Fibroblast of skin of back (primary cell): ENCODE results near the gene MAOB.
"Not testable (repeated sequence)": the region's sequence is repeated elsewhere in the genome, so short reads cannot be mapped to it uniquely, and the experiment has no call there.

Experiments used
- DNase-seq: peaks from one replicate; pipeline ENCODE4 v3.0.0-alpha.2; 2013

Gene MAOB

DNA sequence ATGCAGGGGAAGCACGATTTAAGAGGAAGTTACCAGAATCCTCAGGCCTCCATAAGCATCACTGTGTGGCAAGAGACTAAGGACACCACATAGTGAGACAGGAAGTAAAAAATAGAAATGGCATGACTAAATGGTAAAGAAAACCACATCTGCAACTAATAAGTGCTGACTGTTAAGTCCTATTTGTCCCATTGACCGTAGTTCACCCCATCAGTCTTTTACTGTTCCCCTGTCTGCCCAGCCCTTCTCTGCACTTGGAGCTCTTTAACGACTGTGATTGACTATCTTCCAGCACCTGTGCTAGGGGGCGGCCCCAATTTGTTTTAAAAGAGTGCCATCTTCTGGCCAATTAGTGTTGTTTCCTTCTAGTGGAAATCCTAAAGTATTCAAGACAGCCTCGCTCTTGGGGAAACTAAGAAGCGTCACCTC, 132.0 kb downstream of the MAOB start:
- DNase-seq: peak; percentile 51

DNA sequence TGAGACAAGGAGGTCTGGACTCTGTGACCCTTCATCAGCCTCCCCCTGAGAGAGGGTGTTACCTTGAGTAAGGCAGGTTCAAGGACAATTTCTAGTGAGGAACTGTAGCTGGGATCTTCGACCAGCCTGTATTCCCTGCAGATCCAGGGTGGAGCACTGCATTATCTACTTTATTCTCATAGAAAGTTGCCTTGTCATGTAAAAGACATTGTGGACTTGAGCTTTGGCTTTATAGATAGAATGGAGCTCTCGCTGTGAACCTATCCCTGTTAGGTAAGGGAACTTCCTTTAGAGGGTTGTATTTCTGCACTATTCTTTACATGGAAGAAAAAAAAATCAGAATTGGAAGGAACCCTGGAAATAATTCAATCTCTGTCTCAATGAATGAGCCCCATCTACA, 134.8 kb downstream of the MAOB start:
- DNase-seq: no peak

DNA sequence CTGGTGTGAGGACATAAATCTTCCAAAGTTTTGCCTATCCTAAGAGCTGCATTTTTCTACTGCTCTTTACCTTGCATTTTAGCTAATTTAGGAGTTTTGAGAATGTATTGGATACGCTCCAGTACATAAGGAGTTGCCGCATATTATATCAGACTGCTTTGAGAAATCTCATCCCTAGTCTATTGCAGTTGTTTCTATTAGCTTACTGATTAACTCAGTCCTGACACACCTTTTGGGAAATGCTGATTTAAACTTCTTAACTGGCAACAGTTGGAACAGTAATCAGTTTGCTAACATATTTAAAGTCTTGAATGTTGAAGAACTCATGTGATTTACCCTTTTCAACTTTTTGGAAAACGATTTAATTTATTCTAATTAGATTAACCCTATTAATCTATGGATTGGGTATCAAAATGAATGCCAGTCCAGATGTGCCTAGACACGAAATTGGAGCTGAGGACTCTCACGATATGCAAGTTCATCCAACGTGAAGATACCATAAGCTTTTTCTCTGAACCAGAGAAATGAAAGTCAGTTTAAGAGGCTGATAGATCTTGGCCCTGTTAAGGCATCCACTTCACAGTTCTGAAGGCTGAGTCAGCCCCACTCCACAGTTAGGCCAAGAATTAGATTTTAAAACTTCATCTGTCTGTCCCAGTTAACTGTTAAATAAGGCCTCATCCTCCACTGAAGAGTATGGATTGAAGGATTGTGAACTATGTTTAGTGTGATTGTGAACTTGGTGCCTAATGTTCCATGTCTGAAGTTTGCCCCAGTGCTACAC, 136.1 kb downstream of the MAOB start:
- DNase-seq: peak; percentile 6

DNA sequence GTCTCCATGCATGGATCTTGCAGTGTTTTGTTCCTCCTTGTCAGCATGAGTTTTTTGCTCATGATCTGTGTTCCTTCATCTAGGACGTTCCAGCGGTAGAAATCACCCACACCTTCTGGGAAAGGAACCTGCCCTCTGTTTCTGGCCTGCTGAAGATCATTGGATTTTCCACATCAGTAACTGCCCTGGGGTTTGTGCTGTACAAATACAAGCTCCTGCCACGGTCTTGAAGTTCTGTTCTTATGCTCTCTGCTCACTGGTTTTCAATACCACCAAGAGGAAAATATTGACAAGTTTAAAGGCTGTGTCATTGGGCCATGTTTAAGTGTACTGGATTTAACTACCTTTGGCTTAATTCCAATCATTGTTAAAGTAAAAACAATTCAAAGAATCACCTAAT, 138.0 kb downstream of the MAOB start:
- no peak for DNase-seq

DNA sequence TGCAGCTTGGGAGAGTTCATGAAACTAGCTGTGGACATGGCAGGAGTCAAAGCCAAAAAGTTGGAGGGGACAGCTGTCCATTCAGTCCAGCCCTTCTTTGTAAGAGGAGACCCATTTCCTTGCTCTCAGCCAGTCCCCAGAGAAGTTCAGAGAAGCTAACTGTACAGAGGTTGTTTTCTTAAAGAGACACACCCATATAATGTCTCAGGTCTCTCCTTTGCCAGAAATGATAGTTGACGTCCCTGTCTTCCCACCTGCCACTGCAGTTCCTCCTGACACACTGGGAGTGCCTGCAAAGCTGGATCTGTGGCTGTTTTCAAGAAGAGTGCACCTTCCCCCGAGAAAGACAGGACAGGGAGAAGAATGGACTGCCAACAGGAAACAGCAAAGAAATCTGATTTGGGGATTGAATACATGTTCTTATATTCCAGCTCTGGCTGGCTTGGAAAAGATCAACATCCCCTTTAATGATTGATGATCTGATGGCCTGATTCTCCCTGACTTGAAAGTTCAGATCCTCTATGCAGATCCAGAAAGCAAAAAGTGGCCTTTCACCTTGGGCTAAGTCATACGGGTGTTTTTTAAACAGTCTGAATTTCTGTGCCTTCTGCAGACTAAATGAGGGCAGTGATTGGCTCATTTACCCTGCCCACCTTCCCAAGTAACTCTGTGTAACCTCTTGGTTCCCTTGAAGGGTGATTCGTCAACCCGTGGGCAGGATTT, 139.0 kb downstream of the MAOB start:
- DNase-seq: no peak

DNA sequence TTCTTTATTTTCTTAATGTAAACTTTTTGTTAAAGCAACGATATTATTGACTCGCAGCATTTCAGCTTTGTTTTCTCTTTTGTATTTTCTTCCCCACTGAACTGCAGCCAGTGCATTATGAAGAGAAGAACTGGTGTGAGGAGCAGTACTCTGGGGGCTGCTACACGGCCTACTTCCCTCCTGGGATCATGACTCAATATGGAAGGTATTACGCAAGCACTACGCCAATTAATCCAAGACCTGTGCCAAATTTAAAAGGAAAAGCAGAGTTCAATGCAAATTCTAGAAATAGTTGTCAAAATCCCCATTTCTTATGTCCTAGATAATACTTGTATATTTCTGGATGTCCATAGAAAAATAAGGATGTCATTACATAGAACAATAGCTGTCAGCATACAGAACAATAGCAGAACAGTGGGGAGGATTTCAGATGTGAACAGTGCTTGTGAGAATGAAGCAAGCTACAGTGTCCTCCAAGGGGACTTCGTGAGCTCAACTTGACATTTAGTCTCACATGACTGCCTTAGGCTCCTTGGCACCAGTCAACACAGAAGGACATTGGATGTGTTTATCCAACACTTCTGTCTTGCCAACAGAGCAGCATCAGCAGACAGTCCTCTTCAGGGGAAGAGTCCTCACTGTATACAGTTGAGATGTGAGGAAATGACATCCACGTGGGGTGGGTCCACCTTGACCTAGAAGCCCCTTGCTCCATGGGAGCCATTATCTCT, 140.2 kb downstream of the MAOB start:
- DNase-seq: peak; percentile 29

DNA sequence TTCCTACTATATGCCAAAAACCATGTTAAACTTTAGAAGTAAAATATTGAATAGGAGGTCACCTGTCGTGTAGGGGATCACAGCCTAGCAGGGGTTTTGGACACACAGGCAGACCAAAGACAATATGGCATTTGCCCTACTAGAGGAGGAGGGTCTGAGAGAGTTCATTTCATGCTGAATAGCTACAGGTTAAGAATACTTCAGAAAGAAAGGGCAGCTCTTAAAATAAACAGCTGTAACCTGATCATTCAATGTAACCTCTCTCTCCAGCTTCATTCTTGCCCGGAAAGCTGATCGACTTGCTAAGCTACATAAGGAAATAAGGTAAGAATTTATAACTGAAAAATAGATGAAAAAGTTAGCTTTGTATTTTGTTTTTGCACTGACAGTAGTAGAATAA, 146.3 kb downstream of the MAOB start:
- no peak for DNase-seq

DNA sequence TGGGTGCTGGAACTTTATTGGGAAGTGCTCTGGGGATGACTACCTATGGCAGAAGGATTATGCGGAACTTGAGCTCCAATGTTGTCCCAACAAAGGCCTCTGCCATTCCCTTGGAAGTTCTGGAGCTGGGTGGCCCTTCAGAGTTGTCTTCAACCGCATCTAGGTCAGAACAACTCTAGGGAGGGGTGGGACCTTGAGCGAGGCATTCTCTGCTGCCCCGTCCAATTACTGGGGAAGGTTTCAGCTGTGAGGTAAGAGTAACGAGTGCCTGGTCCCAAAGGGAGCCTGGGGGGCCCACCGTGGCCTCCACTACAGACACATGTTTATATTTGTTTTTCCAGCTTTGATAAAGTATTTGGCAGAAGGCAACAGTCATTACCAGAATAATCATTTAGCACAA, 146.7 kb downstream of the MAOB start:
- no peak for DNase-seq

DNA sequence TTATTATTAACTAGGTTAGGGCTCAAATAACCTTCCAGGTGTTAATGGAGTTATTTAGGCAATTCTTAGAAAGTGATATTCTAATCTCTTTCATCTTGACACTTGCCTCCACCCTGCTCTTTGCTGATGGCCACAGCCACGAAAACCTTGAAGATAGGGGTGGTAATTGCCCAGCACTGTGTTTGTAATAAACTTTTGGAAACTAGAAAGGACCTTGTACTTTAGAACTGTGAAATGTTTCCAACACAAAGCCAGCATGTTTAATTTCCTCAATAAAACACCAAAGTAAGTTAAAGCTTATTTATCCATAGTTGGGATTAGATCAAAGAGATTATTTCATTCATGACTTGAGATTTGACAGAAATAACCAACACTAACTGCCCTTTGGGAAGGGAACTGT, 147.8 kb downstream of the MAOB start:
- DNase-seq: no peak

DNA sequence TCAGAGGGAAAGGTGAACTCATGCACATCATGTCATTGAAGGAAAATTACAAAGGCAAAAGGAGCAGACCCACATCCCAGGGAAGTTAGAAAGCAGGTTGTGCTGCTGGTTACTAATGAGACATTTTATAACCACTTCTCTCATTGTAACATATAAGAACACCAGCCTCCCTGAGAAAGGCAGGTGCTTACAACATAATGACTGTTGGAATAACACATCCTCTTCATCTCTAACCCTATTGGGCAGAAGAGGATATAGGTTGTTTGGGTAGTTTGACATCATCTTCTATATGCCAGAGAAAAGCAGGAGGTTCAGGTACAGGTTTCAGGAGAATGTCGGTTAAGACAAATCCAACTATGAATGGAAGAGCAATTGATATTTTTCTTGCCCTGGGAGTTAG, 148.6 kb downstream of the MAOB start:
- no peak for DNase-seq

DNA sequence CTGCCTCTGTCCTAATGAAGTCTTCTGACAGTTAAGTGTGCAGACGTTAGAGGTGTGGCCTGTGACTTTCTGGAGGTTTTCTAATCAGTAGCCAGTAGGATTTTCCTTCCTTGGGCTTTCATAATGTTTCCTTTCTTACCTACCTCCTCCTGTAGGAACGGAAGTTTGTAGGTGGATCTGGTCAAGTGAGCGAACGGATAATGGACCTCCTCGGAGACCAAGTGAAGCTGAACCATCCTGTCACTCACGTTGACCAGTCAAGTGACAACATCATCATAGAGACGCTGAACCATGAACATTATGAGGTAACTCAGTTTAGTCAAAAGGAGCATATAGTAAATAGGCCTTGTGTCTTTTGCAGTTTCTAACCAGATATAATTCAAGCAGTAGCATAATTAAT, 151.2 kb downstream of the MAOB start:
- no peak for DNase-seq

DNA sequence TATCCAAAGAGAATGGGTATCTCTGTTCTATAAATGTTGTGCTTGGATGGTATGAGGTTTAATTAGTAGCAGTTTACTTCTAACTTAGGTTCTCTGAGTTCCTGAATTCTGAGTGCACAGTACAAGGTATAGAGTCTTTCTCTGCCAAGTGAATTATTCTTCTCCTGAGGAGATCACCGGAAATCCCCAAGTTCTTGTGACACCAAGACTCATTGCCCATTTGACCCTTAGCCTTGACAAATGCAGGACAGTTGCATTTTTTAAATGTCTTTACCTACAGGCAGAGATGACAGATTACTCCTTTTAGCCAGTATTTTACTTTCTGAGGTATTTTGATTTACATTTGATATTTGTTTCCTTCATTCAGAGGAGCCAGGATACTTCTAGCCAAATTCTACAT, 153.3 kb downstream of the MAOB start:
- DNase-seq: no peak

DNA sequence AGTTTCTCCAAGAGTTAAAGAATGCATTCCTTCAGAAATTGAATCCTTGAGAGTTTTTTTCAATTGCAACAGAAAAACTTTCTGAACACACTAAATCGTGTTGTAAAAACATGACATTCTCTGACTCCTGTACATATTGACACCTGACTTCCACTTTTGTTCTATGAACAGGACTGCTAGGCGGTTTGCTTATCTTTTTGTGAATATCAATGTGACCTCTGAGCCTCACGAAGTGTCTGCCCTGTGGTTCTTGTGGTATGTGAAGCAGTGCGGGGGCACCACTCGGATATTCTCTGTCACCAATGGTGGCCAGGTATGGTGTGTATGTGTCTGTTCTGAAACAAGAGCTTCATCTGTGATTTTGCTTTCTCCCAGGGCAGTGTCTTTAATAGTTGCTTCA, 154.2 kb downstream of the MAOB start:
- no peak for DNase-seq

DNA sequence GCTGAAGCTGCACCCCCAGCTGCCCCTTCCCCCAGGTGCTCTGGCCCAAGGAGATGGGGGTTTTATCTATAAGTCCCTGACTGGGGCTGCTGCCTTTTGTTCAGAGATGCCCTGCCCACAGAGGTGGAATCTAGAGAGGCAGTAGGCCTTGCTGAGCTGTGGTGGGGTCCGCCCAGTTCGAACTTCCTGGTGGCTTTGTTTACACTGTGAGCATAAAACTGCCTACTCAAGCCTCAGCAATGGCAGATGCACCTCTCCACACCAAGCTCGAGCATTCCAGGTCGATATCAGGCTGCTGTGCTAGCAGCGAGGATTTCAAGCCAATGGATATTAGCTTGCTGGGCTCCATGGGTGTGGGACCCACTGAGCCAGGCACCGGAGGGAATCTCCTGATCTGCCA, 155.0 kb downstream of the MAOB start:
- DNase-seq: not testable (repeated sequence)

DNA sequence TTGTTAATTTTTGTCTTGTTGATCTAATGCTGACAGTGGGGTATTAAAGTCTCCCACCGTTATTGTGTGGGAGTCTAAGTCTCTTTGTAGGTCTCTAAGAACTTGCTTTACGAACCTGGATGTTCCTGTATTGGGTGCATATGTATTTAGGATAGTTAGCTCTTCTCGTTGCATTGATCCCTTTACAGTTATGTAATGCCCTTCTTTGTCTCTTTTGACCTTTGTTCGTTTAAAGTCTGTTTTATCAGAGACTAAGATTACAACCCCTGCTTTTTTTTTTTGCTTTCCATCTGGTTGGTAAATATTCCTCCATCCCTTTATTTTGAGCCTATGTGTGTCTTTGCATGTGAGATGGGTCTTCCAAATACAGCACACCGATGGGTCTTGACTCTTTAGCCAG, 157.0 kb downstream of the MAOB start:
- not testable (repeated sequence) for DNase-seq

DNA sequence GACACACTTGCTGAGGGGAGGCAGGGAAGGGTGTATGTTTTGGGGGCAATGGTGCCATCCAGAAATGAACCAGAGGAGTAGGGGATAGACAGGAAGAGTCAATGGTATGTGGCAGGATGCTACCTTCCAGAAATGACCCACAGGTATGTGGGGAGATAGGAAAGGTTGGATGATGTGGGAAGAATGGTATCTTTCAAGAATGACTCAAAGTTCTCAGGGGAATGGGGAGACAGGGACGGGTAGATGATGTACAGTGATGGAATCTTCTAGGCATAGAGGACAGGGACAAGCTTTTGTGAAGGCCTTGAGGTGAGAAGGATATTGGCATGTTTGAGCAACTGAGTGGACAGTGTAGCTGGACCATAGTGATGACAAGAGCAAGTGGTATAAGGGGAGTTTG, 161.3 kb downstream of the MAOB start:
- DNase-seq: no peak

DNA sequence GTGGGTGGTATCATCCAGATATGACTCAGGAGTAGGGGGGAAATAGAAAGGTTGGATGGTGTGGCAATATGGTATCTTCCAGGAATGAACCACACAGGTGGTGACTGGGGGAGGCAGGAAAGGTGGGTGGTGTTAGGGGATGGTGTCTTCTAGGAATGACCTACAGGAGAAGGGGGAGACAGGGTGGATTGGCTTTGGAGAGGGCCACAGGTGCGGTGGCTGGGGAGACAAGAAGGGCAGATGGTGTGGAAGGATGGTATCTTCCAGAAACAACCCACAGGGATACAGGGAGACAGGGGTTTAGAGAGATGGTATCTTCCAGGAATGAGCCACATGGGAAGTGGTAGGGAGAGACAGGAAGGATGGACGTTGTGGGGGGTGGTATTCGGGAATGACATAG, 162.2 kb downstream of the MAOB start:
- no peak for DNase-seq

DNA sequence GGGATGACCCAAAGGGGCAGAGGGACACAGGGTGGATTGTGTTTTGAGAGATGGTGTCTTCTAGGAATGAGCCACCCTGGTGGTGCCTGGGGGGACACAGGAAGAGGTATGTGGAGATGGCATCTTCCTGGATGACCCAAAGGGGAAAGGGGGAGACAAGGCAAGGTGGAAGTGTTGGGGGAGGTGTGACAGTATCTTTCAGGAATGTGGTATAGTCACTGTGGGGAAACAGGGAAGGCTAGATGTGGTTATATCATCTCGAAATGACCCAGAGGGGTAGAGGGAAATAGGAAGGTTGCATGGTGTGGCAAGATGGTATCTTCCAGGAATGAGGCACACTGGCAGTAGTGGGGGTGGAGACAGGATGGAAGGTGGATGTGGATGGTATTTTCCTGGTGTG, 163.3 kb downstream of the MAOB start:
- DNase-seq: no peak

DNA sequence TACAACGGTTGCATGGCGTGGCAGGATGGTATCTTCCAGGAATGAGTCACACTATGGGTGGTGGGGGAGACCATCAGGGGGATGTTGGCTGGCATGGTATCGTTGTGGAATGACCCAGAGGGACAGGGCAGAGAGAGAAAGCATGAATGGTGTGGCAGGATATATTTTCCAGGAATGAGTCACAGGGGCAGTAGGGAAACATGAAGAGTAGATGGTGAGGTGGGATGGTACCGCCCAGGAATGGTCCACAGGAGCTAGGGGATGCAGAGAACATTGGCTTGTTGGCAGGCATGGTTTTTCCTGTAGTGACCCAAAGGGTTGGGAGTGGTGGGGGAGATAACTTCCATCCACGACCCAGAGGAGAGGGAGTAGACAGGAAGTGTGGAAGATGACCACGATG, 163.7 kb downstream of the MAOB start:
- no peak for DNase-seq

DNA sequence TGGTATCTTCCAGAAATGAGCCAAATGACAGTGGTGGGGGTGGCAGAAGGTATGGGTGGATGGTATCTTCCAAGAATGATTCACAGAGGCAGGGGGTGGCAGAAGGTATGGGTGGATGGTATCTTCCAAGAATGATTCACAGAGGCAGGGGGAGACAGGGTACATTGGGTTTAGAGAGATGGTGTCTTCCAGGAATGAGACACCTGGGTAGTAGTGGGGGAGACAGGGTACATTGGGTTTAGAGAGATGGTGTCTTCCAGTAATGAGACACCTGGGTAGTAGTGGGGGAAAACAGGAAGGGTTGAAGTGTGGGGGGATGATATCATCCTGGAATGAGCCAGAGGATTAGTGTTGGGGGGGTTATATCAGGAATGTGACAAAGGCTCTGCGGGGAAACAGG, 164.2 kb downstream of the MAOB start:
- no peak for DNase-seq

DNA sequence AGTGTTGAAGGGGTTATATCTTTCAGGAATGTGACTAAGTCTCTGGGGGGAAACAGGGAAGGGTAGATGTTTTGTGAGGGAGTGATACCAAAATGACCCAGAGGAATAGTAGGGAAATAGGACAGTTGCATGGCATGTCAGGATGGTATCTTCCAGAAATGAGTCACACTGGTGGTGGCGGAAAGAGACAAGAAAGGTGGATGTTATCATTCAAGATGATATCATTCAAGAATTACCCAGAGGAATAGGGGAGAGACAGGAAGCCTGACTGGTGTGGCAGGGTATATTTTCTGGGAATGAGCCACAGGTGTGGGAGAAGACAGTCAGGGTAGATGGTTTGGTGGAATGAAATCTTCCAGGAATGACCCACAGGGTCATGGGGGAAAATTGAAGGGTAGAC, 165.1 kb downstream of the MAOB start:
- DNase-seq: no peak

DNA sequence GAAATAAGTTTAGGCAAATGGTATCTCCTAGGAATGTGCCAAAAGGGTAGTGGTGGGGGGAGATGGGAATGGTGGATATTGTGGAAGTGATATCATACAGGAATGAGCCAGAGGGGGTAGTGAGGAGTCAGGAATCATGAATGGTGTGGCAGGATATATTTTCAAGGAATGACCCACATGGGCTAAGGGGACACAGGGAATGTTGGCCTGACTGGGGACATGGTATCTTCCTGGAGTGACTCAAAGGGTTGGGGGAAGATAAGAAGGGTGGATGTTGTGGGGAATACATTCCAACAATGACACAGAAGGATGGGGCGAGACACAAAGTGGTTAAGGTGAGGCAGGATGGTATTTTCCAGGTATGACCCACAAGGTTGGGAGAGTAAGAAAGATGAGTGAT, 165.6 kb downstream of the MAOB start:
- DNase-seq: no peak
